Mucosa of gallbladder (tissue), 1 donor: ENCODE data around the gene PELI2. TPM values are rescaled to one million over a fixed set of nuclear protein-coding genes. Genes with fewer than 3 reads are reported as not detected.
A peak's percentile ranks its signal among the peaks of the same experiment; 100 is the strongest.

Source experiments
- DNase-seq: peaks from one replicate; pipeline ENCODE4 v3.0.0-alpha.2; 2020; ENCODE audit warnings: low spot score
- total RNA-seq: library from RNA; stranded (reverse); gene quantifications from one replicate; pipeline ENCODE4 v1.2.1, GENCODE V29; 2021
- donor health status: DM: no; HTN: no; CAD: no.

The PELI2 gene
- total RNA-seq, 1 donor from 2014 or later: 26.0 TPM

DNA sequence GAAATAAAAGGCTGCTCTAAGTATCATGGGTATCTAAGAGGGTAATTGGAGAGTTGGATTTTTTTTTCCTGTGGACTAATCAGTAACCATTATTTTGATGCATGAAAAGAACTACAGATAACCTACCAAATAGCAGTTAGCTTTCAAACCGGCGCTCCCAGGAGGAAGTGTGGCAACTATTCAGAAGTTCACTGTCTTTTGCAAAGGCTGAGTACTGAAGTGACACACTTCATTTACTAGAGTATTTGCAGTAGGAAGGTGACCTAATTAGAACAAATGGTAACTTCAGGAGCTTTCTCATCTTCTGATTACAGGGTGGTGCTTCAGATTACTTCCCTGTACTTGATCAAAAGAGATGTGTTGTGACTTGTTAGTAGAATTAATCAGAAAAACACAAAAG is 87.7 kb downstream of the PELI2 start:
- no peak for DNase-seq

- DNase-seq: no peak
These were observed 88.4 kb downstream of the PELI2 start for GRCh38 chr14:56206596-56206995.

DNA sequence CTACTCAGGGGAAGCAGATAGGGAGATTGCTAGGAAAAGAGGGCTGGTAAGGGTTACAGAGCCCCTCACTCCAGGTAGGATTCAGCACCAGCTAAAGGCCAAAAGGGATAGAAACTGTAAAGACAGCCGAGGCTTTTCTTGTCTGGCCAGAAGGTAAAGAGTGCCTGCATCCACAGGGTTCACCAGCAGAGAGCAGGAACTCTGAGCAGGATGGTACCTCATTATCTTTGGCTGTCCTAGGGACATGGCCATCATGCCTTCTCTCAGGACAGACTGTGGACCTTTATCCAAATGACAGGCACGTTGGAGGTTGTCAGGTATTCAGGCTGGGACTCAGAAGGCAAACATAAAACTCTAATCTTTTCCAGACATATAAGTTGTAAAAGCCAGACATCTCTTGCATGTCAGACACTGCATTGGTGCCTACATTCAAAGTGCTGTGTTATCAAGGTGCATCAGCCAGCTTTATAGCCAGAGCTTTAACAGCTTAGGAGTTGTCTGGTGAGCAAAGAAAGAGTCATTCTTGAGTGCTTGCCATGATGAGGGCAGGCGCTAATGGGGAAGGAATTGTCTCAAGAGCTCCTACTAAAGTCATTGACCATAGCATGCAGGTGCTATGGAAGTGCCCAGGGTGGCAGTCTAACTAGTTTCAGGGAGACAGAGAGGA is 89.5 kb downstream of the PELI2 start:
- no peak for DNase-seq

GRCh38 chr14:56208520-56208919 is 90.3 kb downstream of the PELI2 start:
- no peak for DNase-seq

GRCh38 chr14:56210571-56210970 is 92.4 kb downstream of the PELI2 start:
- no peak for DNase-seq

DNA sequence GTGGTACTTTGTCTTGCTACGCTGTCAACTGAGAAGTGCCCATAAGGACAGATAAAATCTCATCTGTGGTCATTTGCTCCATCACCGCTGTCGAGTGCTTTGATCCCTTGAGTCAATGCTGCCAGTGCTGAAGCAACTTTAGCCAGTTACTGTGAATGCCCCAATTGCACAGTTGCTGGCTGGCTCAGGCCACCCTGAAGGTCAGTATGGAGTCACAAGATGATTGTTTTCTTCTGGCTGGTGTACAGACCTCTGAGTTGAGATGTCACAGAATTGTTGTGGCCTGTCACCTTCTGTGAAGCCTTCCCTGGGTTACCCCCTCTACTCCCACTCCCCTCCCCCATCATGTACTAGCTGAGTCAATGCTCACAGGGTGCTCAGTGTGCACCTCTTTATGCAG is 92.9 kb downstream of the PELI2 start:
- no peak for DNase-seq

GRCh38 chr14:56211844-56212243 is 93.6 kb downstream of the PELI2 start:
- DNase-seq: no peak

DNA sequence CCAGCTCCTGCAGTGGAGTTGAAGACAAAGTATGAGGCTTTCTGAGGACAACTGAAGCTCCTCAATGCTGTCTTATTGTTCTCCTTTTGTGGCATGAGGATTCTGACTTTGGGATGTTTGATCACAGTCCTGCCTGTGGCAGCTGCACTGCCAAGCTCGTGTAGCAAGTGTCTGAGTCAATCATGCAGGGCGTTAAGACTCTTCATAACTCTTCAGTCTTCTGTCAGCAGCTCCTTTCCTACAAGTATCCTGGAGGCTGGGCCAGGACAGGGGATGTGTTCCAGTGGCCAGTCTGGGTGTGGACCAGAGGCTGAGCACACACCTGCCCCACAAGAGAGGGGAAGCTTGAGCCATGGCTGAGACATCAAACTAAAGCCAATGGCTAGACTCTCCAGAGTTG is 94.3 kb downstream of the PELI2 start:
- no peak for DNase-seq

DNA sequence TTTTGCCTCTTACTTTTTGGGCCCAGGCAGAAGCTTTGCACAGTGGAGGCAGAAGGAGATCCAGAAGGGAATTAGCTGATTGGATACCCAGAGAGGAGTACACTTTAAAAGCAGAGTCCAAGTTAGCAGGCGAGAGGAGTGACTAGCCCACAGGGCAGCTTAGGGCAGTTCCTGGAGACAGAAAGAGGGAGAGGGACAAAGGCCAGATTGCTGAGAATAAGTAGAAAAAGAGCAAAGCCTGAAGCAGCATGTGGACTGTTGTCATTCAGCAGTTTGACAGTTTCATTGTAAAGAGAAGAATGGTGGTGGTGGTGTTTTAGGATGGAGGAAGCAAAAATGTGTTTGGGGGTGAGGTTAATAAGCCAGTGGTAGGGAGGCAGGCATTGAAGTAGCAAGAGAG is 95.1 kb downstream of the PELI2 start:
- no peak for DNase-seq

- no peak for DNase-seq
These were observed 97.0 kb downstream of the PELI2 start for GRCh38 chr14:56215180-56215579.

GRCh38 chr14:56216626-56217379 is 98.6 kb downstream of the PELI2 start:
- no peak for DNase-seq

DNA sequence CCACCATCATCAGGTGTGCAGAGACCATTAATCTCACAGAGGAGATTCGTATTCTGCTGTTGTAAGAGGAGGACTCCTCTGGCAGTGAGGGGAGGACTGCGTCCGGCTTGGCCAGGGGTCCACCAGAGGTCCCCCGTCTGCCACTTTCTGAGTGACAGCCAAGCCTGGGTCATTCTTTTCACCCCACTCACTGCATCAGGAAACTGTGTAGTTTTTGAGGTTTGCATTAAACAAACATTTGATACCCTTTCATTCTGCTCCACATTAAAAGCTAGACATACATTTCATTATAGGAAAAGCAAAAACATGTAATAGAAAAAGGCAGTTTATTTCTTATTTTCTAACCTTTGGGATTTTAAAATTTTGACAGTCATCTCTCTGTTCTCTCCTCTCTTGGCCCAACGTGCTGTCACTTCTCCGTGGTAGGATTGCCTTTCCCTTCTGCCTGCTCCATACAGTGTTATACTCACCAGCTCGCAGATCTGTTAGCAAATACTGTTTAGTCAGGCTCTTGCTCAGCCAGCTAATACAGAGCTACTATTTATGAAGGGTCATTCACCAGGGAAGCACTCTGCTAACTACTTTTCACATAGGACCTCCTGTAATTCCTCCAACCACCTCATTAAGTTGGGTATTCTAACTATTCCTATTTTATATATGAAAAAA is 99.3 kb downstream of the PELI2 start:
- DNase-seq: no peak

DNA sequence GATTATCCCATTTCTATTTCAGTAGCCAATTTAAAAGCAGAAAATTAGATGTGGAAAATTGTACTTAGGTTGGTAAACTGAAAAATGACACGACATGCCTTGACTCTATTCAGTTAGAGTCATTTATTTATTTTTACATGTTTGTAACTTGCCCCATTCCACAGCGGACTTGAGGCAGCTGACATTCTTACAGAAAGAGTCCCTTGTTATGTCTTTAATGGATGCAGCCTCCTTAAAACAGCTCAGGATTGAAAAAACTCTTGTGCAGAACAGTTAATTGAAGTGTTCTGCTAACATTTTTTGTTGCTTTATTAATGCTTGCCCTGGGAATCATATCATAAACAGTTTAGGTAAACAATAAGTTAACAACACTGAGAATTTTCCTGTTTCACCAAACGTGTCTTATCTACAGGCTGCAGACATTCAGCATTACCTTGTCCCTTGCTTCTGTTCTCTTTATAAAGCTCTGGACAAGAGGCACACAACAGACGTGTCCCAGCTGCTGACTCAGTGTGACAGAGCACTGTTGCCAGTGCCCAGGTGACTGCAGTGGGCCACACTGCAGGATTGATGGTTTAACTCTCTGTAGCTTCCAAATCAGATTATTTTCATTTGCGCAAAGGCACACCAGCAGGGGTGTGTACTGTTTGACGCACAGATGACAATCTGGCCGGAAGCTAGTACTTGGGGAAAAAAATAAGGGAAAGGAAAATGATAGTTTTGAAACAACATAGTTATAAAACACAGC is 101.6 kb downstream of the PELI2 start:
- no peak for DNase-seq

- no peak for DNase-seq
These were observed 103.3 kb downstream of the PELI2 start for GRCh38 chr14:56221382-56222128.

- DNase-seq: no peak
These were observed 106.0 kb downstream of the PELI2 start for GRCh38 chr14:56224229-56224628.

DNA sequence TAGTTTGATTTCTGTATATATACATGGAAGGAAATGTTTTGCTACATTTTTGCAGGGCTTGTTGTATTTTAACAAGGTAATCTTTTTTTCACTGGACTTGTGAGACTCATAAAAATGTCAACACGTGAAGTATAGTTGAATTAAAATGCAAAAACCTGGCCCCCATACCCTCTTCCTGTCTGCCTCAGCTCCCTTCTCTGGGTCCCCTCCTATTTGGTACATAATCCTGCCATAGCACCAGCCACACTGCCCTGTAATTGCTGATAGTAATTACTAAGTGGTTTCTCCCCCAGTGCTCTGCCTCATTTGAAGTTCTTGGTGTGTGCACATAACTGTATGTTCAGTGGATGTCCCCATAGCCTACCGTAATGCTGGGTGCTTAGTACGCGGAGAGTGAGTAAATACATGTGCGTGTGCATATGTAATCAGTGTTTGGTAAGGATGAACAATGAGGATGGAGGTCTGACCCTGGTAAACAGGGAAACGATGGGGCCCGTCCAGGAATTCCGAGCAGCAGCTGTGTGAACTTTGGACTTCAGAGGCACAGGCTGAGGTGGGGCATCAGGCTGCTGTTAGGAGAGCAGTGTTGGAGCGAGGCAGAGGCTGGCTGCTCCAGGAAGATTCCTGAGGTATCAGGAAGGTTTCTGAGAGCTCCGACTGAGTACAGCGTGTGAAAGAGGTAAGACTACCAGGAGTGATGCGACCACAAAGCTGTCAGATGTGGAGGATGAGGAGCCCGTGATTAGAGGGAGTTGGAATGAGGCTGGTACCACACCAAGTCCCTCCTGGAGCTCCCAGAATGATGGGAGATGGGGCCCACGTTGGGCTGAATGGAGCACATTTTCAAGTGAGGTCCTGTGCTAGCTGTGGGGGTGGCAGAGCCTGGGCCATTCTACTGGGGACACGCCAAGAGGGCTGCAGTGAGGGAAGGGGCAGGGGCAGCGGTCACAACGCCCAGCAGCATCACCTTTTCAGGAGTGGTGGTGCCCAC is 106.8 kb downstream of the PELI2 start:
- peak; percentile 83 for DNase-seq

- DNase-seq: no peak
These were observed 117.2 kb downstream of the PELI2 start for GRCh38 chr14:56235388-56235787.

DNA sequence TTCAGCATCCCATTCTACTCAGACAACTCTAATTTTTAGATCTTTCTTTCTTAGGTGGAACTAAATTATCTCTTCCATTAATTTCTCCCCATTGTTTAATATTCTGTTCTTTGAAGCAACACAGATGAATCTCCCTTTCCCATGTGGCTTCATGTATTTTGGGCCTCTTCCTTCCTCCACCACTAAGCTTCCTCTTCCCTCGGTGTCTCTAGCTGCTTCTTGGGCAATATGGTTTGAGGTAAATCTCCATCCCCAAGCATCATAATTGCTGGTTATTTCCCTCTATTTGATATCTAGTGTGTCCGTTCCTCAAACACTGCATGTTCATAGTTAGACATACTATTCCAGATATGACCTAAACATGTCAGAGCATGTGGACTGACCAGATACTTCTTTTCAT is 119.2 kb downstream of the PELI2 start:
- DNase-seq: no peak

DNA sequence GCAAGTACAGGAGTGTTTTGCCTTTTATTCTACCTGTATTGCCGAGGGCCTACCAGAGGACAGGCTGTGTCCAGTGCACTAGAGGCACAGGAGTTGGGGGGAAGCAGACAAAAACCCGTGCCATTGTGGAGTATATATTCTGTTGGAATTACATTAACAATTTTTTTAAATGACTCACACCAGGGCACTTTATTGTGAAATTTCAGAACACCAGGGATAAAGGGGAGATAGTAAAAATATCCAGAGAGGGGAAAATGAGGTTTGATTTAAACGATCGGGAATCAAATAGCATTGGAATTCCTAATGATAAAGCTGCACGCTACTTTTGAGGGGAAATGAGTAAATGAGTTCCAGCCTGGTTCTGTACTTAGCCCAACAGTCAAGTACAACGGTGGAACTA is 123.2 kb downstream of the PELI2 start:
- no peak for DNase-seq

DNA sequence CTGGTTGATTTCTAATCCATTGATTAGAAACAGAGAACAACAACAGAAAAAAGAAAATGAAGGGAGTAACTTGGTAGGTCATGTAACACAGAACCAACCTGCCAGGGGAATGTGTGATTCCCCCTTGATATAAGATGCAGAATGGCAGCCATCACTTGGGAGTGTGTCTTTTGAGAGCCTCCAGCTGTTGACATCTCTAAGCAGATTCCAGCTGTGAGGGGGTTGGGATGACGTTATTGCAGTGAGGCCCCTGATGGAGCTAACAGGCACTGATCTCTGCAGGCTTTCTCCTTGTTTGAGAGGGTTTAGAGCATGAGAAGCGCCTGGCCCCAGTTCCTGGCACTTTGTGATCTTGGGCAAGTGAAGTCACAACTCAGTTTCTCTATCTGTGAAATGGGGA is 124.9 kb downstream of the PELI2 start:
- no peak for DNase-seq
